Stimulated activated CD8-positive, alpha-beta memory T cell treated with anti-CD3 and anti-CD28 coated beads, Interleukin-12 subunit alpha, Interleukin-12 subunit beta, amount 100 ng/mL, for 4 hours (primary cell): ENCODE results near the gene TMPRSS6.
A peak's percentile ranks its signal among the peaks of the same experiment; 100 is the strongest.

Source experiments
- DNase-seq: peaks from one replicate; pipeline ENCODE4 v3.0.0-alpha.2; 2020; ENCODE audit warnings: low read depth

Gene TMPRSS6

GRCh38 chr22:37028692-37029674, 80.5 kb downstream of the TMPRSS6 start:
- DNase-seq: no peak

- no peak for DNase-seq
Measured at GRCh38 chr22:37027556-37027955, 82.0 kb downstream of the TMPRSS6 start.

DNA sequence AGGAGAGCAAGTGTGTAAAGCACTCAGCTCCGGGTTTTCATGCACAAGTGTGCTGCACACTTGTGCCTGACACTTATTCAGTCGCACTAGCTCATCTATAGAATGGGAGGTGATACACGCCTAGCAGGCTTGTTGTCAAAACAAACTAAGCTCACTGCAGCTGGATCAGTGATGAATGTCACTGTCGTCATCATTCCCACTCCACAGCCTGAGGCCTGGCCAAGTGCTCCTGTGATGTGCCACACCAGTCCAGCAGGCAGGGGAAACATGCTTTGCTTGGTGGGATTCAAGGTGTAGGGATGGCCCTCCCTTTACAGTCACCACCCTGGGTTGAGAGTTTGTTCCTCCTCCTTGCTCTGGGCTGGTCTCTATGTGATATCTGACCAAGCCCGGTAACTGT, 83.2 kb downstream of the TMPRSS6 start:
- no peak for DNase-seq

GRCh38 chr22:37025500-37026070, 83.9 kb downstream of the TMPRSS6 start:
- DNase-seq: no peak

DNA sequence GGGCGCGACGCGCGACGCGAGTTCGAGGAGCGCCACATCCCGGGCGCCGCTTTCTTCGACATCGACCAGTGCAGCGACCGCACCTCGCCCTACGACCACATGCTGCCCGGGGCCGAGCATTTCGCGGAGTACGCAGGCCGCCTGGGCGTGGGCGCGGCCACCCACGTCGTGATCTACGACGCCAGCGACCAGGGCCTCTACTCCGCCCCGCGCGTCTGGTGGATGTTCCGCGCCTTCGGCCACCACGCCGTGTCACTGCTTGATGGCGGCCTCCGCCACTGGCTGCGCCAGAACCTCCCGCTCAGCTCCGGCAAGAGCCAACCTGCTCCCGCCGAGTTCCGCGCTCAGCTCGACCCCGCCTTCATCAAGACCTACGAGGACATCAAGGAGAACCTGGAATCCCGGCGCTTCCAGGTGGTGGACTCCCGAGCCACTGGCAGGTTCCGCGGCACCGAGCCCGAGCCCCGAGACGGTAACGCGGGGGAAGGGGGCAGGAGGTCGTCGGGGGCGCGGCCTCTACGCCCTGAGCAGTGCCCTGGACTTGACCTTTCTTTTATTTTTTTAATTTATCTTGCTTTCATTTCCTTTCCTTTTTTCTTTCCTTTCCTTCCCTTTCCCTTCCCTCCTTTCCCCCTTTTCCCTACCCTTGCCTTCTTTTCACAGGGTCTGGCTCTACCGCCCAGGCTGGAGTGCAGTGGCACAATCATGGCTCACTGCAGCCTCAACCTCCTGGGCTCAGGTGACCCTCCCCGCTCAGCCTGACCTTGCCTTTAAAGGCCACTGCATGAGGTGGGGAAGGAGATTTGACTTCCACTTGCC, 85.0 kb downstream of the TMPRSS6 start:
- no peak for DNase-seq

DNA sequence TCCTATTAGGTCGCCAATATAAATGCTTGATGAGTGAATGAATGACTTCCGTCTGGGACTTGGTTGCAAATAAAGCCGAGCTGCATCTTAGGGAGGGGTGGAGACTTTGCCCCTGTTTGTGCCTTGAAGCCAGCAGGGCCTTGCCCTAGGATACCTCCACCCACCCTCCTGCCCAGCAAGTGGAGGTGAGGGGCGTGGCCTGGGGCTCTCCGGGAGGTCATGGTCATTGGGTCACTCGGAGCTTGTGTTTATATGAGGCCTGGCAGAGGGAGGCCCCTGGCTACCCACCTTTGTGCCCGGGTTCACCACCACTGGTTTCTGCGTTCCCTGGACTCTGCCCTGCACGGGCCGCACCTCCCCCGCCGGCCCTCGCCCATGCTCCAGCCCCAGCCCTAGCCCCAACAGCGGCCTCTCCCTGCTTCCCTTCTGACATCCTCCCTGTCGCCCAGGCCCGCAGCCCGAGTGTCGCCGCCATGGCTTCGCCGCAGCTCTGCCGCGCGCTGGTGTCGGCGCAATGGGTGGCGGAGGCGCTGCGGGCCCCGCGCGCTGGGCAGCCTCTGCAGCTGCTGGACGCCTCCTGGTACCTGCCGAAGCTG, 85.7 kb downstream of the TMPRSS6 start:
- DNase-seq: no peak

DNA sequence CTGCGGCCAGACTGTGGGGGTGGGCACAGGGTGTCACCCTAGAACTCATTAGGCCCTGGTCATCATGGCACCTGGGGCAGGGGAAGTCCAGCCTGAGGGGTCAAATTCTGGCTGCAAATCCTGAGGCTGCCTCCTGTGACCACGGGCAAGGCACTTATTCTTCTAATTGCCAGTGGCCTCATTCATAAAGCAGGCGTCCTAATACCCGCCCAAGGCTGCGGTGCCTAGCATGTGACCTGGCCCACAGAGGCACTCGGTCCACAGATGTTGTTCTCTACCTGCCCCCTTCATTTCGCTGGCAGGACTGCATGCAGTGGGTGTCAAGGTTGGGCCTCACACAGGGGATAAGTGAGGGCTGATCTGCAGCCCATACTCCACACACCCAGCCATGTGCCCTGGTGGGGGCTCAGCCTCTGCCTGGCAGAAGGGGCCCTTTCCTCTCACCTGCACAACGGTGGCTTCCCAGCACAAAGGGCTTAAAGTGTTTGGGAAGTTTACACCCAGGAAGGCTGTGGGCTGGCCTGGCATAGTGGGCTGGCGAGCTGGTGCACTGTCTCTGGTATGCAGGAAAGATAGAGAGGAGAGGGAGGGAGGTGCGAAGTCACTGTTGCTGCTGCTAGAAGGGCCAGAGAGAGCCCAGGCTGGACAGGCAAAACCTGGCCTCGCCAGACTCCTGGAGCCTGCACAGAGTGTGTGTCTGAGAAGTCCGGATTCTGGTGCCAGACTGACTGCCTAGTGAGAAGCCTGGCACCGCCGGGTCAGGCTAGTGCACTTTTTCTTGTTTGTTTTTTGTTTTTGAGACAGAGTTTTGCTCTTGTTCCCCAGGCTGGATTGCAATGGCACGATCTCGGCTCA, 86.8 kb downstream of the TMPRSS6 start:
- DNase-seq: no peak

- peak; percentile 19 for DNase-seq
Measured at GRCh38 chr22:37021710-37022482, 87.6 kb downstream of the TMPRSS6 start.

- no peak for DNase-seq
Measured at GRCh38 chr22:37021041-37021440, 88.5 kb downstream of the TMPRSS6 start.

DNA sequence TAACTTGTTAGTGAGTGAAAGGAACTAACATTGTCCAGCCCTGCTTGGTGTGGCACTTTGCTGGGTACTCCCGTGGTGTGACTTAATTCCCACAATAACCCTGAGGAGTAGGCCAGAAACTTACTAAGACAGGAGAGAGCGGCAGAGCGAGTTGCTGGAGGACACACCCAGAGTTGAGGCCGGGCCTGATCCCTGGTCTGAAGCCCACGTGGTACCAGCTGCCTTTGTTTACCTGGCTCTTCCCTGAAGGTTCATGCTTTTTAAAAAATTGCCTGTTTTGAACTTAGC, 89.4 kb downstream of the TMPRSS6 start:
- no peak for DNase-seq

- DNase-seq: peak; percentile 24
Measured at GRCh38 chr22:37019309-37020191, 90.0 kb downstream of the TMPRSS6 start, which contains the start of the genes MPST and TST. MPST (plus strand) TSS chr22:37019742; CDS start chr22:37019837, 95 bp downstream. TST (minus strand) TSS chr22:37019447; CDS start chr22:37018732, 715 bp downstream.

DNA sequence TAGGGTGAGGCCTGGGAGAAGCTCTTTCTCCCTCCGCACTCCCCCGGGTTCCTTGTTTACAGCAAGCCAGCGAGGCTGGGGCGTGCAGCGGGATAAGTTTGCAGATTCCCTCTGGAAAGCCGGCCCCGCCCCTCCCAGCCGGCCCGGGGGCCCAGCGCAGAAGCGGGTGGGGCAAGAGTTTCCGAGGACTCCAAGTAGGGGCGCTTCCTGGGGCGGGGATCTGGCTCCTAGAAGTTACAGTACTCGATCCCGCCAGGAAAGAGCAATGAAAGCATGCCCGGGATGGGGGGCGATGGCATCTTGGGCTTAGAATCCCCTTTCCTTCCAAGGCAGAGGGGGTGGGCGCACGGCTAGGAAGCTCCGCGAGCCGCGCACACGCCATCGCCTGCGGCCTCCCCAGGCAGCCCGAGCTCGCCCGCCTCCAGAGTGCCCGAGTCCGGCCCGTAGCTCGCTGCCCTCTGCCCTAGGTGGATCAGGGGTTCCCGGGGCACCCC, 90.7 kb downstream of the TMPRSS6 start:
- DNase-seq: no peak

- DNase-seq: no peak
Measured at GRCh38 chr22:37018086-37018814, 91.3 kb downstream of the TMPRSS6 start.

DNA sequence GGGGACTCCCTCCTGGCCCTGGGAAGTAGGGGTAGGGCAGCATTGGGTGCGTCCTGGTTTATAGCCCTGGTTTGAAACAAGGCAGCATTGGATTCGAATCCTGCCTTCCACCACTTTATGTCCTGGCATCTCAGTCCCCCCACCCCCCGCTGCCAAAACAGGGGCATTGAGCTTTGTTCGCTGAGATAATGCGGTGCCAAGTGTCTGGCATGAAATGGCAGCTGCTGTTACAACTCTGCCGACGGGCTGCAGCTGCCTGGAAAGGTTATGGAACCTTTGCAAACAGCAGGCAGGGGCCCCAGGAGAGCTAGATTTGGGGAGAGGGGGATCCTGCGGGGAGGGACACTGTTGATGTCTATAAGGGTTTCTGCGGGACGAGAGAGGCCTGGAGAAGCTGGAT, 92.2 kb downstream of the TMPRSS6 start:
- DNase-seq: no peak

DNA sequence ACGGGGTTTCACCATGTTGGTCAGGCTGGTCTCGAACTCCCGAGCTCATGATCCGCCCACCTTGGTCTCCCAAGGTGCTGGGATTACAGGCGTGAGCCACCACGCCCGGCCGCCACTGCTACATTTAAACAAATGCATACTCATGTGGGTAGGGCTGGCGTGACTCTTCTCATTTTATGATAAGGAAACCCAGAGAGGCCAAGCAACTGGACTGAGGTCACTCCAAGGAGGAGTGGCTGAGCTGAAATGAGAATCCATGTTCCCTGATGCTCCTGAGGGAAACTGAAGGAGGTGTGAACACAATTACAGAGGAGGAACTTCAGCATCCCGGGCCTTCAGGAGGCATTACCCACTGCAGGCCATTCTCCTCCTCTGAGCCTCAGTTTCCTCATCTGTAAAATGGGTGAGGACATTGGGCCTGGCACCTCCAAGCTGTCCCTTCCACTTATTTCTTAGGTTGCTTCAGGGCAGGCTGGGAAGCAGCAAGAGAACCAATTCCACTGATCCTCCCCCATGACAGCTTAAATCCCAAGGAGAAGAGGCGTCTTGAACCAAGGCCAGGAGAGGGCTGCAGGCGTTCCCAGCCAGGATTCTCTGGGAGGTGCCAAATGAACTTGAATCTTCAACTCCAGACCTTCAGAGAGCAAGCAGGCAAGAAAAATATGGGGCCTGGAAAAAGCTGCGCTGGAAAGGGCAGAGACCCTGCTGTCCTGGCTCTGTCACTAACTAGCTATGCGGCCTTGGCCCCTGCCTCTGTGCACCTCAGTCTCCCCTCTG, 93.2 kb downstream of the TMPRSS6 start:
- DNase-seq: no peak

GRCh38 chr22:37015587-37015878, 94.0 kb downstream of the TMPRSS6 start:
- DNase-seq: no peak
